ENCODE results near the gene OTOF. TPM values are rescaled to one million over a fixed set of nuclear protein-coding genes. Genes with fewer than 3 reads are reported as not detected.

Gene OTOF
- total RNA-seq, 1 experiment from 2014 or later: 0.10 TPM

GRCh38 chr2:26422947-26423629 is 54.8 kb downstream of the OTOF start:
- no peaks in the 10 kb centered on the region for H3K27me3 ChIP-seq (ENCODE audit: insufficient read depth, low read length)
- CTCF ChIA-PET: interaction anchor here (0.7 kb wide), 1 partner anchor 137 kb away, joined by 4 read pairs; no protein-coding TSS in a partner anchor
- DNase-seq (ENCODE audit: low read depth, low spot score) (no peak), ATAC-seq (no peak)
- TF ChIP-seq EGR1 (IDR thresholded peaks at IDR 0.05; ENCODE audit: low read depth) (no peak), ELF1 (IDR thresholded peaks at IDR 0.05; ENCODE audit: borderline replicate concordance, low read depth) (no peak), YY1 (IDR thresholded peaks at IDR 0.05; ENCODE audit: extremely low read depth, insufficient replicate concordance, low read depth, low read length) (no peak), ZBTB33 (IDR thresholded peaks at IDR 0.05; ENCODE audit: extremely low read depth, insufficient replicate concordance, low read length) (no peak), RAD21 (IDR thresholded peaks at IDR 0.05; ENCODE audit: low read depth) (no peak), ZNF274 (IDR thresholded peaks at IDR 0.05; ENCODE audit: low read depth, low read length) (no peak), FOSL1 (IDR thresholded peaks at IDR 0.05; ENCODE audit: low read depth) (no peak)
- H3K27ac ChIP-seq (ENCODE audit: low read depth, low read length): no peak overlapping the region
- no peak overlapping the region for H3K4me2 ChIP-seq (ENCODE audit: low read length)
- H3K79me2 ChIP-seq (ENCODE audit: insufficient read depth, low read length): no peaks in the 10 kb centered on the region
- intact Hi-C loops (cut with micrococcal nuclease): no loop called here
- H3K9me3 ChIP-seq (ENCODE audit: control insufficient read depth in 1 of 2, insufficient read depth in 1 of 2, low read depth in 1 of 2, low read length in 2 of 2): no peaks in the 10 kb centered on the region
- no peak overlapping the region for H2AFZ ChIP-seq (ENCODE audit: low read depth, low read length, poor library complexity, severe bottlenecking)
- H3K4me3 ChIP-seq (replicated peaks in 1 of 2; ENCODE audit: low read depth in 1 of 2, low read length in 2 of 2): no peak overlapping the region
- H3K9me2 ChIP-seq (ENCODE audit: insufficient read depth): no peaks in the 10 kb centered on the region
- BruUV-seq (replicated peaks): no TSS peak
- no peaks in the 10 kb centered on the region for H3K4me1 ChIP-seq (ENCODE audit: control insufficient read depth in 1 of 2, insufficient read depth in 2 of 2, low read length in 2 of 2)
- RAD21 ChIA-PET (ENCODE audit: low non-redundant PET in 1 of 2, low total read pairs in 2 of 2, uncharacterized antibody in 2 of 2, unreplicated experiment in 2 of 2): no interaction called here
- no peaks in the 10 kb centered on the region for H3K36me3 ChIP-seq (ENCODE audit: control insufficient read depth in 1 of 2, insufficient read depth in 2 of 2, low read length in 2 of 2)
- H3K9ac ChIP-seq (ENCODE audit: low read length): no peak overlapping the region
- POLR2A ChIA-PET: no interaction called here
- no peaks in the 10 kb centered on the region for H4K20me1 ChIP-seq (ENCODE audit: insufficient read depth)

GRCh38 chr2:26421961-26422360 is 56.0 kb downstream of the OTOF start:
- ChIA-PET CTCF (no interaction called here), POLR2A (no interaction called here), RAD21 (ENCODE audit: low non-redundant PET in 1 of 2, low total read pairs in 2 of 2, uncharacterized antibody in 2 of 2, unreplicated experiment in 2 of 2) (no interaction called here)
- Histone ChIP-seq H3K9me2 (ENCODE audit: insufficient read depth) (no peaks in the 10 kb centered on the region), H3K4me1 (ENCODE audit: control insufficient read depth in 1 of 2, insufficient read depth in 2 of 2, low read length in 2 of 2) (no peaks in the 10 kb centered on the region), H2AFZ (ENCODE audit: low read depth, low read length, poor library complexity, severe bottlenecking) (no peak overlapping the region), H3K27ac (ENCODE audit: low read depth, low read length) (no peak overlapping the region), H3K9me3 (ENCODE audit: control insufficient read depth in 1 of 2, insufficient read depth in 1 of 2, low read depth in 1 of 2, low read length in 2 of 2) (no peaks in the 10 kb centered on the region), H4K20me1 (ENCODE audit: insufficient read depth) (no peaks in the 10 kb centered on the region), H3K36me3 (ENCODE audit: control insufficient read depth in 1 of 2, insufficient read depth in 2 of 2, low read length in 2 of 2) (no peaks in the 10 kb centered on the region), H3K4me2 (ENCODE audit: low read length) (no peak overlapping the region), H3K79me2 (ENCODE audit: insufficient read depth, low read length) (no peaks in the 10 kb centered on the region), H3K9ac (ENCODE audit: low read length) (no peak overlapping the region), H3K4me3 (replicated peaks in 1 of 2; ENCODE audit: low read depth in 1 of 2, low read length in 2 of 2) (no peak overlapping the region), H3K27me3 (ENCODE audit: insufficient read depth, low read length) (no peaks in the 10 kb centered on the region)
- DNase-seq (ENCODE audit: low read depth, low spot score): no peak
- no TSS peak for BruUV-seq (replicated peaks)
- intact Hi-C loops (cut with micrococcal nuclease): no loop called here
- no peak for ATAC-seq
- TF ChIP-seq FOSL1 (IDR thresholded peaks at IDR 0.05; ENCODE audit: low read depth): no peak
- no peak for TF ChIP-seq EGR1 (IDR thresholded peaks at IDR 0.05; ENCODE audit: low read depth)
- TF ChIP-seq EZH2 (IDR thresholded peaks at IDR 0.05): no peak
- TF ChIP-seq TCF7L2 (IDR thresholded peaks at IDR 0.05; ENCODE audit: borderline replicate concordance, extremely low read depth, insufficient read depth, insufficient read length): no peak
- TF ChIP-seq CBX3 (IDR thresholded peaks at IDR 0.05; ENCODE audit: low read depth): no peak
- no peak for TF ChIP-seq POLR2A (IDR thresholded peaks at IDR 0.05; ENCODE audit: borderline replicate concordance, extremely low read depth, insufficient read depth, insufficient read length)
- TF ChIP-seq CTCF (IDR thresholded peaks at IDR 0.05 in 2 of 3, conservative IDR thresholded peaks at IDR 0.05 in 1 of 3; ENCODE audit: borderline replicate concordance in 1 of 3, insufficient read depth in 1 of 3, low read depth in 2 of 3, low read length in 2 of 3): no peak
- TF ChIP-seq RAD21 (IDR thresholded peaks at IDR 0.05; ENCODE audit: low read depth): no peak
- TF ChIP-seq MAX (IDR thresholded peaks at IDR 0.05): no peak
- TF ChIP-seq ELF1 (IDR thresholded peaks at IDR 0.05; ENCODE audit: borderline replicate concordance, low read depth): no peak
- TF ChIP-seq JUND (IDR thresholded peaks at IDR 0.05): no peak
- TF ChIP-seq SIN3A (IDR thresholded peaks at IDR 0.05; ENCODE audit: low read depth): no peak
- no peak for TF ChIP-seq YY1 (IDR thresholded peaks at IDR 0.05; ENCODE audit: extremely low read depth, insufficient replicate concordance, low read depth, low read length)
- TF ChIP-seq, protein P1, sequence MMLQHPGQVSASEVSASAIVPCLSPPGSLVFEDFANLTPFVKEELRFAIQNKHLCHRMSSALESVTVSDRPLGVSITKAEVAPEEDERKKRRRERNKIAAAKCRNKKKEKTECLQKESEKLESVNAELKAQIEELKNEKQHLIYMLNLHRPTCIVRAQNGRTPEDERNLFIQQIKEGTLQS (IDR thresholded peaks at IDR 0.05): no peak

All from HCT116 (cell line).